ENCODE measurements around the gene GAL3ST2. TPM values are rescaled to one million over a fixed set of nuclear protein-coding genes. Genes with fewer than 3 reads are reported as not detected.
"Not testable (repeated sequence)": the region's sequence is repeated elsewhere in the genome, so short reads cannot be mapped to it uniquely, and the experiment has no call there.

Gene GAL3ST2
- total RNA-seq, 1 donor from 2014 or later: not detected

DNA sequence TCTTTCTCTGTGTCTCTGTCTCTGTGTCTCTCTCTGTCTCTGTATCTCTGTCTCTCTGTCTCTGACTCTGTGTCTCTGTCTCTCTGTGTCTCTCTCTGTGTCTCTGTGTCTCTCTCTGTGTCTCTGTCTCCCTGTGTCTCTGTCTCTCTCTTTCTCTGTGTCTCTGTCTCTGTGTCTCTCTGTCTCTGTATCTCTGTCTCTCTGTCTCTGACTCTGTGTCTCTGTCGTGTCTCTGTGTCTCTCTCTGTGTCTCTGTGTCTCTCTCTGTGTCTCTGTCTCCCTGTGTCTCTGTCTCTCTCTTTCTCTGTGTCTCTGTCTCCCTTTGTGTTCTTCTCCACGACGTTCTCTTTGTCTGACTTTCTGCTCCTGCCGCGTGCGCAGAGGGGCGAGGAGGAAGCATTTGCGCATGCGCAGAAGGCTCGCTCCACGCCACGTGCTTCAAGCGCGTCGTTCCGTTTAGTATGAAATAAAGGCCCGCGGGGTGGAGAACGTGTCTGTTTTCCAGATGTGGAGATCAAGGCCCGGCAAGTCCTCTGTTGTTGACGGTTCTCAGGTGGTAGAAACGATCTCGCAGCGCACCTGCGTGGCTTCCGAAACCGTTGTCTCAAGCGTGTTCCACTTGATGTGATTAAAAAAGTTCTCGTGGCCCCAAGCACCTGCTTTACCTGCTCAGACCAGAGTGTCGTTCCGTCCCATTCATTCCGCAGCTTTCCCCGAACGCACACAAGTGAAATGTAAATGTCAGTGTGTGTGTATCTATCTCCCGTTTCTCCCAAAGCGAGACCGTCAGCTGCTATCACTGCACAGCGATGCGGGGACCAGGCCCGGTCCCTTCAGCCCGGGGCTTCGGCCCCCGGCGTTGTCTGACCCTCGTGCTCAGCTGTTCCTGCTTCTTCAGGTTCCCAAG lies 47.2 kb downstream of the GAL3ST2 start:
- ATAC-seq; intact Hi-C loops (cut with DNase I): not testable (repeated sequence)
- peak; percentile 28 for DNase-seq (ENCODE audit: missing footprints)

DNA sequence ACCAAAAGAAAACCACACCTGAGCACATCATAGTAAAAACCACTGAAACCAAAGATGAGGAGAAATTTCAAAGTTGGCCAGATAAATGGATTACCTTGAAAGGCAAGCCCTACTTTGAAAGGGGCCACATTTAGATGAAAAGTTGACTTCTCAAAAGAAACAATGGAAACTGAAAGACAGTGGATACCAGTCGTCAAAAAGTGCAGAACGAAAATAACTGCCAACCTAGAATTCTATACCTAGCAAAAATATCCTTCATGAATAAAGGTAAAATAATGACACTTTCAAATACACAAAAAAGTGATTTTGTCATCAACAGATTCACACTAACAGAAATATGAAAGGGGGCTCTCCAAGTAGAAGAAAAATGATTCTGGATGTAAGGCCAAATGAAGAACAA lies 50.8 kb downstream of the GAL3ST2 start:
- no peak for ATAC-seq
- intact Hi-C loops (cut with DNase I): no loop called here

DNA sequence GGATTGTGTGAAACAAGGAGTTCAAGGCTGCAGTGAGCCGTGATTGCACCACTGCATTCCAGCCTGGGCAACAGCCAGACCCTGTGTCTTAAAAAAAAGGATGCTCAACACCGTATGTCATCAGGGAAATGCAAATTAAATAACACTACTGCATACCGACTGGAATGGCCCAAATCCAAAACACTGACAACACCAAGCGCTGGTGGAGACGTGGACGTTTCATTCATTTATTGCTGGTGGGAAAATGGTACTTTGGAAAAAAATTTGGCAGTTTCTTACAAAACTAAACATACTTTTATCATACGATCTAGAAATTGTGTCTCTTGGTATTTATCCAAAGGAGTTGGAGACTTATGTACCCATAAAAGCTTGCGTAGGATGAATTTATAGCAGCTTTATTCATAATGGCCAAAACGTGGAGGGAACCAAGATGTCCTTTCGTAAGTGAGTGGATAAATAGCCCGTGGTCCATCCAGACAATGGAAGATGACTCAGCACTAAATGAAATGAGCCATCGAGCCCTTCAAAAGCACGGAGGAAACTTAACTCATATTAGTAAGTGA lies 56.6 kb downstream of the GAL3ST2 start:
- ATAC-seq: no peak

More for the DNA sequence above, 50.8 kb downstream of the GAL3ST2 start:
- DNase-seq (ENCODE audit: missing footprints): no peak

DNA sequence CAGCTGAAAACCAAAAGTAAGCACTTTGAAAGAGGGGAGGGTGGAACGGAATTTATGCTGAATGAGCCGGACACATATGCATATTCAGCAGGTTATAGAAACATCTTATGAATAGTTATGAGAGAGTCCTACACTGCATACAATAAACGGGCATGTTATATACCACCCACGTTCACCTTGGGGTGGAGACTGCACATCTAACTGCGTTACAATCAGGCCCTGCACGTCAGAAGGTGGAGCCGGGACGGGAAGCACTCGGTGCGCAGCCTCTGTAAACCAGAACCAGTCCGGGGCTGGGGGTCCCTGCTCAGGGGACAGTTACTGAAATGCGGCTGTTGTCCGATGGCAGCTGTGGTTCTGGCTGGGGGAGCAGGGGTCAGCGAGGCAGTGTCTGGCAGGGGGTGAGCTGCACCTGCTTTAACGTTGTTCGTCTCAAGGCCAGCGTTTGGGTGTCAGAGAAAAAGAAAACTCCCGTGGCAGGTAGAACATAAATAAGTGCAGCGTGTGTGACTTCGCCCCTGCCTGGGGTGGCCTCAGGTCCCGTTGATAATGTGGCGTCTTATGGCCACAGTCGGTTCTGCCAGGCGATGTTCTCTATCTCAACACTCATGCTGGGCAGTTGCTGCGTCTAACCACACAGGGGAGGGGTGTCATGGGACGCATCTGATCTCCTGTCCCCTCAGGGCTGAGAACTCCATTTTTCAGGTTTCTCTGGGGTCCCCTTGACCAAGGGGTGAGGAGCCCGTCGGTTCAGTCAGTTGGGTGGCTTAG lies 57.3 kb downstream of the GAL3ST2 start:
- ATAC-seq; intact Hi-C loops (cut with DNase I): not testable (repeated sequence)
- peak; percentile 40 for DNase-seq (ENCODE audit: missing footprints)

More for the DNA sequence above, 56.6 kb downstream of the GAL3ST2 start:
- no peak for DNase-seq (ENCODE audit: missing footprints)
- intact Hi-C loops (cut with DNase I): no loop called here

DNA sequence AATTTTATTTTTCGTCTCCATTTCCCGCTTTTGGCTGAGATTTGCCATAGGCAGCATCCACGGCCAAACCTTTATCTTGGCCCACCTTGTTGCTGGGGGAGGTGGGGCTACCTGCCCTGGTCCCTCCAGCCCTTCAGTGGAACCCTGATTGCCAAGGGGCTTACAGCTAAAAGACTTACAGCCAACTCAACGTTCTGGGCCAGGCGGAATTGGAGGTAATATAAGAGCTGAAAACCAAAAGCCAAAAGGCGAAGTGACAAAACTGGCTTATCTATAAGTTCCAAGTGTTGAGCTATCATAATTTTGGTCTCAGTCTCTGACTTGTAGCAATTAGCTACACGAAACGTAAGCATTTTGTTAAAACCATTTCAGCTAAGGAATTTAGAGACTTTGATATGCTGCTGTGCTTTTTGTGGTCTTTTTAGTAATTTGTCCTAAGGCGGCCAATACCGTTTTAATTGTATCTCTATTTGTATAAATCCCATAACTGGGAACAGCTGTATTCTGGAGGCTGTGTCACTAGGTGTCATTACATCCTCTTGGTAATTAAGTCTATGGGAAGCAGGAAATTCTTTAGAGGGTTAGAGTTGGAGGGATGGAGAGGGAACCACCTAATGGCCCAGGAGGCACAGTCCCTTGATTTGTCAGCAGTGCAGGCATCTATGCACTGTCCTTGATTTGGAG lies 58.0 kb downstream of the GAL3ST2 start:
- ATAC-seq (no peak), DNase-seq (ENCODE audit: missing footprints) (peak; percentile 59)
- intact Hi-C loops (cut with DNase I): no loop called here

DNA sequence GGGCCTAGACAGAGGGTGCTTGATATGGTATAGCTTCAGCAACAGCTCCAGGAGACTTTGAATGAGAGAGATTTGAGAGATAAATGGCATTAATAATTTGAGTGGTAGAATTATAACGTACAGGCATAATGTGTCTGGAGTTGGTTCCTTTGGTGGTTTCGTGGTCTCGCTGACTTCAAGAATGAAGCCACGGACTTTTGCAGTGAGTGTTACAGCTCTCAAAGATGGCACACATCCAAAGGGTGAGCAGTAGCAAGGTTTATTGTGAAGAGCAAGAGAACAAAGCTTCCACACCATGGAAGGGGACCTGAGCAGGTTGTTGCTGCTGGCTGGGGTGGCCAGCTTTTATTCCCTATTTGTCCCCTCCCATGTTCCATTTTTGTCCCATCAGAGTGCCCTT lies 59.0 kb downstream of the GAL3ST2 start:
- DNase-seq (ENCODE audit: missing footprints): no peak
- intact Hi-C loops (cut with DNase I): no loop called here
- ATAC-seq: no peak

DNA sequence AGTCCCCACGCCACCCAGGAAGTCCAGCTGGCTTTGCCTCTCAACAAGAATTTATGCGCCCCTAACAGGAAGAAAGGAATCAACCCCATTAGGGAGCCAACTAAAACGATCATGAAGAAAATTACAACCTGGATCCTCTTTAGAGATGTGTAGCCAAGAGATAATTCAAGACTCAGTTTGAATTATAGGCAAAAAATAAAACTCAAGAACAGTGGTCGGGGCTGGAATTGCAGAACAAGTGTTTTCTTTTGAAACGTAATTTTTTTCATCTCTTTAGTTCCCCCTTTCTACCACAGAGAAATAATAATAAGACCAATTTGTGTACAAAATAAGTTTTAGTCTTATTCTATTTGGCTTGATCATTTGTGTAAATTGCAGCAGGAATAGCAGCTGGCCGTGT lies 59.7 kb downstream of the GAL3ST2 start:
- intact Hi-C loops (cut with DNase I): no loop called here
- ATAC-seq (no peak), DNase-seq (ENCODE audit: missing footprints) (no peak)

DNA sequence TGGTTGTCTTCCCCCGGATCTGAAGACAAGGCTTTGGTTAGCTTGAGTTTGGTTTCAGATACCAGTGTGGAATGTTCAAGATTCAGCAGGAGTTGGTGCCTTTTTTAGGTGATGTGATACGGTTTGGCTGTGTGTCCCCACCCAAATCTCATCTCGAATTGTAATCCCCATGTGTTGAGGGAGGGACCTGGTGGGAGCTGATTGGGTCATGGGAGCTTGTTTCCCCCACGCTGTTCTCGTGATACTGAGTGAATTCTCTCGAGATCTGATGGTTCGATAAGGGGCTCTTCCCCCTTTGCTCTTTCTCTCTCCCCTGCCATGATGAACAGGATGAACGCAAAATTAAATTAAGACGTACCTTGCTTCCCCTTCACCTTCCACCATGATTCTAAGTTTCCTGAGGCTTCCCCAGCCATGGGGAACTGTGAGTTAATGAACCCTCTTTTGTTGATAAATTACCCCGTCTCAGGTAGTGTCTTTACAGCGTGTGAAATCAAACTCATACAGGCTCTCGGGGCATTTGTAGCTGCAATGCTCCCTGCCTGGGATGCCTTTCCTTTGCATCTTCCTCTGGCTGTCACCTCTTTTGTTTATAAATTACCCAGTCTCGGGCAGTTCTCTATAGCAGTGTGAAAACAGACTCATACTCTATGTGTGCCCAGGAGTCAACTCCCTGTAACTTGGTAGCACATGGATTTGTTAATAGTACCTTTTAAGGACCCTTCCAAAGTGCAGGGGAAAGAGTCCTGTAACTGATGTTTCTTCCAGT lies 60.8 kb downstream of the GAL3ST2 start:
- no peak for DNase-seq (ENCODE audit: missing footprints)
- intact Hi-C loops (cut with DNase I): no loop called here
- no peak for ATAC-seq

DNA sequence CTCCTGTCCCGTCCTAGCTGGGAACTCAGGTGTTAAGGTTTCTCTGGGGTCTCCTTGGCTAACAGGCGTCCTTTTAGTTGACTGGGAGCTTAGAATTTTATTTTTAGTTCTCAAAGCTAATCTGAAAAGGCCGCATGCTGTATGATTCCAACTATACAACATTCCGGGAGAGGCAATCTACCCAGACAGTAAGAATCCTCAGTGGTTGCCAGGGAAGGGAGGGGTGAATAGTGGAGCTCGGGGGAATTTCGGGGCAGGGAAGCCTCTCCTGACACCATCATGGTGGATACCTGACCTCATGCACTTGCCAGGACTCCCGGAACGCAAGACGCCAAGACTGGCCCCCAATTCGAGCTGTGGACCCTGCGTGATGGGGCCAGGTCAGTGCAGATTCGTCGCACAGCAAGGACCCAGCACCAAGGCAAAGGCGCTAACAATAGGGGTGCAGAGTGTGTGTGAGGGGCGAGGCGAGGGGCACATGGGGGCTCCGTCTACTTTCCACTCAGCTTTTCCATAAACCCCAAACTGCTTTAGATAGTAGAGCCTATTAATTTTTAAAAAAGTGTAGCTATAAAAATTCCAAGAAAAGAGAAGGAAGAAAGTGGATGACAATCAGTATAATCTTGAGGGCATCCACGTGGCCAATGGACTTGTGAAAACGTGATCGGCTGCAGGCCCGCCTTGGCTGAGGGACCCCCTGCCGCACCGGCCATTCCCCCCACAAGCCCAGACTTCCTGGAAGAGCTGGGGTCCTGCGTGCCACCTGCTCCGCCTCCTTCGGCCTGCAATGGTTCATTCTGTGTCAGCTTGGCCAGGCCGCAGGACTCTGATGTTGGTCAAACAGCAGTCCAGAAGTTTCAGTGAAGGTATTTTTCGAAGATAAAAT lies 64.8 kb downstream of the GAL3ST2 start:
- no peak for DNase-seq (ENCODE audit: missing footprints)
- ATAC-seq: peak; percentile 57
- intact Hi-C loops (cut with DNase I): no loop called here

DNA sequence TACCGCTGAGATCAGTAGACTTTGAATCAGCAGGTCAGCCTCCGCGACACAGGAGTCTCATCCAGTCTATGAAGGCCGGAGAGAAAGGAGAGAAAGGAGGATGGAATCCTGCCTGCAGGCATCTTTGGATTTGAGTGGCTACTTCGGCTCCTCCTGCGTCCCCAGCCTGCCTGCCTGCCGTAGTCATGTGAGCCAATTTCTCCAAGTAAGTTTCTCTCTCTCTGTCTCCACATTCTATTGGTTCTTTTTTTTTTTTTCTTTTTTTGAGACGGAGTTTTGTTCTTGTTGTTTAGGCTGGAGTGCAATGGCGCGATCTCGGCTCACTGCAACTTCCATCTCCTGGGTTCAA lies 65.4 kb downstream of the GAL3ST2 start:
- ATAC-seq: no peak
- DNase-seq (ENCODE audit: missing footprints): no peak
- intact Hi-C loops (cut with DNase I): no loop called here

DNA sequence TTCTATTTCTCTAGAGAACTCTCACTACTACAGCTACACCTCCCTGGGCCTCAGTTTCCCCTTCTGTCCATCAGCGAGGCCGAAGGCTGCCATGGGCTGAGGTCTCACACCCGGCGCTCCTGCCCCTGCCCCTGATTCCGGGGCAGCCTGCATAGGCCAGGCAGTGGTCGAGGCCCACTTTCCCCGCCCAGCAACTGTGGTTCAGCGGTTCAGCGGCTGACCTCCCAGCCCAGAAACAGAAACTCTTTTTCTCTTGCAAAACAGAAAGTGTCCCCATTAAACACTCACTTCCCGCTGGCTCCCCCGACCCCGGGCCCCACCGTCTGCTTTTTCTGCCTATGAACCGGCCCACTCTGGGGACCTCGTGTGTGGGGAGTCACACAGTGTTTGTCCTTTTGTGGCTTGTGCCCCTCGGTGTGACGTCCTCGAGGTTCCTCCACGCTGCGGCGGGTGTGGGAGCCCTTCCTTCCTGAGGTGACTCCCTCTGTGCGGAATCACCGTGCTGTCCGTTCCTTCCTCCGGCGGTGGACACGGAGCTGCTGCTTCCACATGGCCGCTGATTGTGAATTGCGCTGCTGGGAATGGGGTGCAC lies 66.1 kb downstream of the GAL3ST2 start:
- DNase-seq (ENCODE audit: missing footprints) (peak; percentile 66), ATAC-seq (no peak)
- intact Hi-C loops (cut with DNase I): no loop called here

DNA sequence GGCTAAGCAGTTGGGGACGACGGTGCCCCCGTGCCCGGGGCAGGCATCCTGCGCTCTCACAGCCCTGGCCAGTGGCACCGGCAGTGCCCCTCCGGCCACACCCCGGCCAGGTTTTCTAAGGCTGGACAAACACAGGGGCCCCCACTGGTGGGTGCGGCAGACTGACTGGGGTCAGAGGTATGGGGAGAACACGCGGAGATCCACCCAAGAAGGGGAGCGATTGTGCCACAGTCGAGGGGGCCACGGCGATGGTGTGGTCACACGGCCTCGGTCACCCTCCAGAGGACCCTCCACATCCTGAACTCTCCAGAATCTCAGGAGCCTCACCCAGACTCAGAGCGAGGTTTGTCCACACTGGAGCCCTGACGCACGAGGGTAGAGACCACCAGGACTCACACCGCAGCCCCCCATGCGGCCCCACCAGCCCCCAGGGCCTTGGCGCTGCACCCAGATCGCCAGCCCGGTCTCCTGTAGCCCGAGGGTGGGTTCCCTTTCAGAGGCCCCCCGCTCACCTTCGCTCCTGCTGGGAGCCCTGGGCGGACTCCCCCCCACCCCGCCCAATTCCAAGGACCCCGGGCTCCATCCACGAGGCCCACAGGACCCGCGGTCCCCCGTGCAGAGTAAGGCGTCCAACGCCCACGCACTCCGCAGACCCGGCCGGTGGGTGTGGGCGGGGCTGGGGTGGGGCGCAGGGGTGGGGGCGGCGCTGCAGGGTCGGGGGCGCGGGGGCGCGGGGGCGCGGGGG lies 66.9 kb downstream of the GAL3ST2 start:
- DNase-seq (ENCODE audit: missing footprints) (peak; percentile 55), ATAC-seq (peak; percentile 2)
- intact Hi-C loops (cut with DNase I): no loop called here

DNA sequence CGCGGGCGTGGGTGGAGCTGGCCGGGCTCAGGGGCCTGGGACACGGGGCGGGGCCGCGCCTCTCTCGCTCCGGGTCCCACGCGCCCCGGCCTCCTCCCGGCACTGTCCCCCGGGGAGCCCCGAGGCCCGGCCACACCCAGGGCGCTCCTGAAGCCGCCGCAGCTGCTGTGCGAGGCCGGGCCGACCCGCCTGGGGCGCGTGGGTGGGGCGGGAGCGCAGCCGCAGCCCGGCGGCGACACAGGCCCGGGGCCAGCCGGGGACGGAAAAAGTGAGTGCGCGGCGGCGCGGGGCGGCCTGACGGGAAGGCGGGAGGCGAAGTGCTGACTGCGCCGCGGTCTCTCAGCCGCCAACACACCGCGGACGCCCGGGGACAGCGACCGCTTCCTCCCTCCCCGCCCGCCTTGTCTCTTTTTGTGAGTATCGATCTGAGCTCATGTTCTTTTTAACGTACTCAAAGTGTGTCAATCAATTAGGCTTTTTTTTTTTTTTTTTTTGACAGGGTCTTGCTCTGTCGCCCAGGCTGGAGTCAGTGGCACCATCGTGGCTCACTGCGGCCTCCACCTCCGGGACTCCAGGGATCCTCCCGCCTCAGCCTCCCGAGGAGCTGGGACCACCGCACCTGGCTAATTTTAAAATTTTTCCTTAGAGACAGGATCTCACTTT lies 67.6 kb downstream of the GAL3ST2 start:
- ATAC-seq: peak; percentile 92
- DNase-seq (ENCODE audit: missing footprints): peak; percentile 90
- intact Hi-C loops (cut with DNase I): no loop called here

DNA sequence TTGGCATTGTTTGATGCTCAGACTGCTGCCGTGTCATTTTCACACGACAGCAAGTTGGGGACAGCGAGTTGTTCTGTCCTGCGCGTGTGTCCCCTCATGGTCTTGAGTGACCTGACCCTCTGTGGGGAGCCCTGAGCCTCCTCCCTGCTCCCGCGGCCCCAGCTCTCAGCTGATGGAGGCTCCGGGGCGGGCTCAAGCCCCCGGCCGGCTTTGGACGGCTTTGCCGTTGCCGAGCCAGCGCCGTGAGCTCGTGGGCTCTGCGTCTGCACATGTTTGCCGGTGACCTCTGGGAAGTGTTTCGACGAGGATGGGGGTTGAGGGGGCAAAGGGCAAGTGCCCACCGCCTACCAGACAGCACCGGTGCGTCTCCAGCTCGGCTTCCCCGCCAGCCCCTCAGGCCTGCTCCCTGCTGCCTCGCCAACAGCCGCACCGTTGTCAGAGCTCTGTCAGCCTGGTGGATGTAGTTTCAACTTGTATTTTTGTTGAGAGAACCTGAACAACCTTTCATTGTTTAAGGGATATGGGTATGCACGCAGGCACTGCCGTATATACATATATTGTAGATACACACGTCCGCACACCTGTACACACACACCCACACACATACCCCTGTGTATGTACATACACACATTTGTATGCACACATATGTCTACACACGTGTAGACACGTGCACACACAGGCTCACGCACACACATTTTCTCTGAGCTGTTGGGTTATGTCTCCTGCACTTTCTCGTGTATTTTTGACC lies 68.4 kb downstream of the GAL3ST2 start:
- DNase-seq (ENCODE audit: missing footprints) (no peak), ATAC-seq (no peak)
- intact Hi-C loops (cut with DNase I): no loop called here

DNA sequence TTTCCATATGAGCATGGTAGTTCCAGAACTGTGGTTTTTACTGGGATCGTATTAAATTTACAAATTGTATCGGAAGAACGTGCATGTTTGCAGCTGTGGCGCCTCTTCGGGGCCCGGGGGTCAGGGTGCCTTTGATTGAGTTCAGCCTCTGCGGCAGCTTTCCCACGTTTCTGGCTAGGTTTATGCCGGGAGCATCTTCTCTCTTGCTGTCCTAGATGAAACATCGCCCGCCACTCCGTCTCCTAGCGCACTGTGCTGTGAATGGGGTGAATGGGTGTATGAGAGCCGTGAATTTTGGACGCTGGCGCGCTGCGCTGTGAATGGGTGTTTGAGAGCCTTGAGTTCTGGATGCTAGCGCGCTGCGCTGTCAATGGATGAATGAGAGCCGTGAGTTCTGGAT lies 69.8 kb downstream of the GAL3ST2 start:
- no peak for DNase-seq (ENCODE audit: missing footprints)
- no peak for ATAC-seq
- intact Hi-C loops (cut with DNase I): no loop called here
